Vein endothelial cell (primary cell): ENCODE results near the gene TRIM39. TPM values are rescaled to one million over a fixed set of nuclear protein-coding genes. Genes with fewer than 3 reads are reported as not detected.

Source experiments
- small RNA-seq: library from RNA; depleted of rRNA; stranded (forward); fragments of <200 nt; gene quantifications from one replicate; pipeline ENCODE3, GENCODE V24; 2012
- total RNA-seq: library from RNA; depleted of rRNA; stranded (reverse); fragments of >200 nt; gene quantifications from 2 replicates; pipeline ENCODE4 v1.2.3, GENCODE V29; 2012

TRIM39 gene
- total RNA-seq: 13.4 and 15.5 TPM in 2 replicates

GRCh38 chr6:30326526-30327231 is at the start of gene TRIM39:
TSS of gene TRIM39 (plus strand) at chr6:30326927. CDS start at chr6:30329318, 2,391 bp downstream.

GRCh38 chr6:30344868-30345671 is 18.3 kb downstream of the TRIM39 start, which contains the start of gene RPP21:
TSS of gene RPP21 (plus strand) at chr6:30345156. CDS start at chr6:30345172, 16 bp downstream.

Small RNAs within 50 kb of the gene (small RNA-seq; reads per million reads assigned to genes)
- not detected for gene HLA-N

Other genes starting within 250 kb of the TRIM39 start
- gene TRIM31, start 213.8 kb upstream of the TRIM39 start, total RNA-seq: not detected in 2 replicates
- not detected in 2 replicates for gene TRIM40, start 190.8 kb upstream of the TRIM39 start, total RNA-seq
- gene TRIM10, start 165.7 kb upstream of the TRIM39 start, total RNA-seq: not detected in 2 replicates
- not detected in 2 replicates for gene TRIM15, start 163.4 kb upstream of the TRIM39 start, total RNA-seq
- 32.7 and 35.5 TPM in 2 replicates for gene TRIM26, start 113.5 kb upstream of the TRIM39 start, total RNA-seq
- gene RPP21, start 18.2 kb downstream of the TRIM39 start, total RNA-seq: 22.4 and 34.3 TPM in 2 replicates
- gene HLA-E, start 162.6 kb downstream of the TRIM39 start, total RNA-seq: 435 and 565 TPM in 2 replicates
- gene GNL1, start 229.6 kb downstream of the TRIM39 start, total RNA-seq: 41.5 and 48.0 TPM in 2 replicates
- gene PRR3, start 230.4 kb downstream of the TRIM39 start, total RNA-seq: 6.4 and 8.8 TPM in 2 replicates
- 43.8 and 46.2 TPM in 2 replicates for gene ABCF1, start 244.5 kb downstream of the TRIM39 start, total RNA-seq